WTC11 (cell line): ENCODE data around the gene AVL9. TPM values are rescaled to one million over a fixed set of nuclear protein-coding genes. Genes with fewer than 3 reads are reported as not detected.
A peak's percentile ranks its signal among the peaks of the same experiment; 100 is the strongest.

Experiments used
- ATAC-seq: fragments of 200-7000 bp; cut with Tn5 transposase; 2 replicates; pipeline ENCODE4 v1.10.0; 2021; ENCODE audit warnings: mild to moderate bottlenecking, moderate library complexity
- CTCF ChIA-PET: fragments of 300-600 bp; sonication (Branson Sonifier 250); formaldehyde crosslinking; loops from one replicate; lab custom pipeline; 2021; ENCODE audit warnings: antibody characterized with exemption; lab: Charles Lee
- POLR2A ChIA-PET: fragments of 350-600 bp; sonication (Branson Sonifier 250); formaldehyde crosslinking; loops from one replicate; lab custom pipeline; 2021; ENCODE audit warnings: antibody characterized with exemption; lab: Charles Lee
- DNase-seq: peaks from one replicate; pipeline ENCODE4 v3.0.0; 2021; ENCODE audit warnings: low spot score
- H3K27ac Mint-ChIP-seq: 2 replicates; pipeline ENCODE4 v1.8.0; 2021; ENCODE audit warnings: mixed read lengths
- H3K27me3 Mint-ChIP-seq: 2 replicates; pipeline ENCODE4 v1.8.0; 2021; ENCODE audit warnings: low read depth, mild to moderate bottlenecking, moderate library complexity, mixed read lengths
- H3K36me3 Mint-ChIP-seq: 2 replicates; pipeline ENCODE4 v1.8.0; 2021; ENCODE audit warnings: mixed read lengths
- H3K4me1 Mint-ChIP-seq: 2 replicates; pipeline ENCODE4 v1.8.0; 2022; ENCODE audit warnings: mixed read lengths
- H3K4me3 Mint-ChIP-seq: 2 replicates; pipeline ENCODE4 v1.8.0; 2021; ENCODE audit warnings: mild to moderate bottlenecking, moderate library complexity, mixed read lengths
- H3K9me3 Mint-ChIP-seq: 2 replicates; pipeline ENCODE4 v1.8.0; 2021; ENCODE audit warnings: mixed read lengths
- FOXJ3 ChIP-seq: sonication (generic); formaldehyde crosslinking; IDR thresholded peaks from 2 replicates; pipeline ENCODE4 v1.9.0; 2021; ENCODE audit warnings: missing genetic modification reagents, mild to moderate bottlenecking, borderline replicate concordance
- KAT7 ChIP-seq: sonication (generic); formaldehyde crosslinking; IDR thresholded peaks from 2 replicates; pipeline ENCODE4 v1.8.1; 2023; ENCODE audit warnings: missing genetic modification reagents, mild to moderate bottlenecking, borderline replicate concordance
- MXD4 ChIP-seq: fragments of 250-450 bp; sonication (Bioruptor Pico); IDR thresholded peaks from 2 replicates; pipeline ENCODE4 v1.8.0; 2021; ENCODE audit warnings: mild to moderate bottlenecking, moderate library complexity, borderline replicate concordance
- NFE2L1 ChIP-seq: sonication (generic); formaldehyde crosslinking; IDR thresholded peaks from 2 replicates; pipeline ENCODE4 v1.8.1; 2023; ENCODE audit warnings: missing genetic modification reagents
- OVOL2 ChIP-seq: fragments of 250-450 bp; sonication (Bioruptor Pico); IDR thresholded peaks from 2 replicates; pipeline ENCODE4 v1.9.0; 2021; ENCODE audit warnings: mild to moderate bottlenecking, borderline replicate concordance
- RELA ChIP-seq: sonication (generic); formaldehyde crosslinking; IDR thresholded peaks from 2 replicates; pipeline ENCODE4 v1.8.1; 2022; ENCODE audit warnings: missing genetic modification reagents, mild to moderate bottlenecking, borderline replicate concordance
- SOX15 ChIP-seq: fragments of 250-450 bp; sonication (Bioruptor Pico); IDR thresholded peaks from 2 replicates; pipeline ENCODE4 v1.9.0; 2021; ENCODE audit warnings: mild to moderate bottlenecking
- ZNF416 ChIP-seq: fragments of 250-450 bp; sonication (Bioruptor Pico); IDR thresholded peaks from 2 replicates; pipeline ENCODE4 v1.9.0; 2021; ENCODE audit warnings: mild to moderate bottlenecking, inconsistent platforms
- total RNA-seq: library from RNA; stranded (reverse); gene quantifications from 3 replicates; pipeline ENCODE4 v1.2.3, GENCODE V29; 2021
- TF ChIP-seq, protein P1 (sequence below): fragments of 250-450 bp; sonication (Bioruptor Pico); IDR thresholded peaks from 2 replicates; pipeline ENCODE4 v1.8.0; 2021; ENCODE audit warnings: mild to moderate bottlenecking
- TF ChIP-seq, protein P2 (sequence below): sonication (generic); formaldehyde crosslinking; IDR thresholded peaks from 2 replicates; pipeline ENCODE4 v1.8.1; 2022; ENCODE audit warnings: mild to moderate bottlenecking, missing genetic modification reagents, moderate library complexity, borderline replicate concordance
- TF ChIP-seq, protein P3 (sequence below): fragments of 250-450 bp; sonication (Bioruptor Pico); IDR thresholded peaks from 2 replicates; pipeline ENCODE4 v1.9.0; 2021; ENCODE audit warnings: mild to moderate bottlenecking
- TF ChIP-seq, protein P4 (sequence below): sonication (generic); formaldehyde crosslinking; IDR thresholded peaks from 2 replicates; pipeline ENCODE4 v1.8.1; 2022; ENCODE audit warnings: low read depth, mild to moderate bottlenecking, moderate library complexity, missing genetic modification reagents, borderline replicate concordance
- TF ChIP-seq, protein P5 (sequence below): sonication (generic); formaldehyde crosslinking; conservative IDR thresholded peaks from 2 replicates; pipeline ENCODE4 v1.8.1; 2022; ENCODE audit warnings: mild to moderate bottlenecking, missing genetic modification reagents
- TF ChIP-seq, protein P6 (sequence below): sonication (generic); formaldehyde crosslinking; IDR thresholded peaks from 2 replicates; pipeline ENCODE4 v1.8.1; 2022; ENCODE audit warnings: low read depth, missing genetic modification reagents, borderline replicate concordance
- TF ChIP-seq, protein P7 (sequence below): sonication (generic); formaldehyde crosslinking; IDR thresholded peaks from 2 replicates; pipeline ENCODE4 v1.8.1; 2023; ENCODE audit warnings: mild to moderate bottlenecking, moderate library complexity, missing genetic modification reagents
- TF ChIP-seq, protein P8 (sequence below): sonication (generic); formaldehyde crosslinking; IDR thresholded peaks from 2 replicates; pipeline ENCODE4 v1.8.0; 2022; ENCODE audit warnings: mild to moderate bottlenecking, missing genetic modification reagents
- TF ChIP-seq, protein P9 (sequence below): sonication (generic); formaldehyde crosslinking; IDR thresholded peaks from 2 replicates; pipeline ENCODE4 v1.8.1; 2022; ENCODE audit warnings: missing genetic modification reagents, borderline replicate concordance

The AVL9 gene
- total RNA-seq, 1 experiment from 2014 or later = 55.6 TPM

DNA sequence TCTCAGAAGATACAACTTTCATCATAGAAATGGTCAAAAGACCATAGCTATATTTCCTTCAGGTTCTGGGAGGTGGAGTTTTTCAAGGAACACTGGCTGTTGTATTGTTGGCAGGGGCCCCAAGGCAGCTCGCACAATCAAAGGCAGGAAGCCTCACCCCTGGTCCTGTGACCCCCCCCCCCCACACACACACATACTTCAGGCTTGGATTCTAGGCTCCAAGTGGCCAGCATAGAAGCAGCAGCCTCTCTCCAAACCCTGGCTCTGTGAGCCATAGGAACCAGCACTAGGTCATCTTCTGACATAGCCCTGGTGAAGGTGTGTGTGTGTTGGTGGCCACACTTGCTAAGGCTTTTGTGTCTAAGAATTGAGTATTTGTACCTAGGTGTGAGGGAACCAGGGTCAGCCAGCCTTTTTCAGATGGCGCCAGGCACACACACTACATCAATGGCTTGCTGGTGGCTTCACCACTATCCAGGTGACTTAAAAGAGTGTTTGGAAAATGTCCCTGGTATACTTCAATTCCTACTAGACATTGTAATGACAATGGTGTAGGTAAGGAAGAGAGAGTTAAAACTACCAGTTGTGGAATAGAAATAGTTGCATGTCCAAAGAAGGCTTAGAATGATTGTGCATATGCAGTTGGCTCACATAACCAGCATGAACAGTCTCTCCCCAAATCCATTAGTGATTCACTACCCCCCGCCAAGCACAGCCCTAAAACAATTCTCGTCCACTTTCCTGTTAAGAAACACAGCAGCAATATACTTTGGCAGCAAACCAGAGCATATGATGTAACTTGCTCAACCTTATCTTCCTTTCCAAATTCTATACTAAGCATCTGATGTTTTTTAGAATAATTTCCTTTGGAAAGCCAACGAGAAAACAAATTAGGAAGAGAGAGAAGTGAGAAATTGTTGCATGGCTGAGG, 91.3 kb downstream of the AVL9 start:
- H3K27ac Mint-ChIP-seq = peak overlapping the region; percentile 54
- peaks cover 27% of the 10 kb centered on the region for H3K4me1 Mint-ChIP-seq
- DNase-seq = no peak
- no peaks in the 10 kb centered on the region for H3K9me3 Mint-ChIP-seq
- TF ChIP-seq, protein P1, sequence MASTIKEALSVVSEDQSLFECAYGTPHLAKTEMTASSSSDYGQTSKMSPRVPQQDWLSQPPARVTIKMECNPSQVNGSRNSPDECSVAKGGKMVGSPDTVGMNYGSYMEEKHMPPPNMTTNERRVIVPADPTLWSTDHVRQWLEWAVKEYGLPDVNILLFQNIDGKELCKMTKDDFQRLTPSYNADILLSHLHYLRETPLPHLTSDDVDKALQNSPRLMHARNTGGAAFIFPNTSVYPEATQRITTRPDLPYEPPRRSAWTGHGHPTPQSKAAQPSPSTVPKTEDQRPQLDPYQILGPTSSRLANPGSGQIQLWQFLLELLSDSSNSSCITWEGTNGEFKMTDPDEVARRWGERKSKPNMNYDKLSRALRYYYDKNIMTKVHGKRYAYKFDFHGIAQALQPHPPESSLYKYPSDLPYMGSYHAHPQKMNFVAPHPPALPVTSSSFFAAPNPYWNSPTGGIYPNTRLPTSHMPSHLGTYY = no peak
- TF ChIP-seq, protein P2, sequence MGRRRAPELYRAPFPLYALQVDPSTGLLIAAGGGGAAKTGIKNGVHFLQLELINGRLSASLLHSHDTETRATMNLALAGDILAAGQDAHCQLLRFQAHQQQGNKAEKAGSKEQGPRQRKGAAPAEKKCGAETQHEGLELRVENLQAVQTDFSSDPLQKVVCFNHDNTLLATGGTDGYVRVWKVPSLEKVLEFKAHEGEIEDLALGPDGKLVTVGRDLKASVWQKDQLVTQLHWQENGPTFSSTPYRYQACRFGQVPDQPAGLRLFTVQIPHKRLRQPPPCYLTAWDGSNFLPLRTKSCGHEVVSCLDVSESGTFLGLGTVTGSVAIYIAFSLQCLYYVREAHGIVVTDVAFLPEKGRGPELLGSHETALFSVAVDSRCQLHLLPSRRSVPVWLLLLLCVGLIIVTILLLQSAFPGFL (CRISPR knock-in tag) = no peak
- TF ChIP-seq, protein P3, sequence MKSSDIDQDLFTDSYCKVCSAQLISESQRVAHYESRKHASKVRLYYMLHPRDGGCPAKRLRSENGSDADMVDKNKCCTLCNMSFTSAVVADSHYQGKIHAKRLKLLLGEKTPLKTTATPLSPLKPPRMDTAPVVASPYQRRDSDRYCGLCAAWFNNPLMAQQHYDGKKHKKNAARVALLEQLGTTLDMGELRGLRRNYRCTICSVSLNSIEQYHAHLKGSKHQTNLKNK (CRISPR knock-in tag) = no peak
- TF ChIP-seq ZNF416 (CRISPR knock-in tag) (no peak), MXD4 (CRISPR knock-in tag) (no peak), RELA (CRISPR knock-in tag) (no peak), NFE2L1 (CRISPR knock-in tag) (no peak), OVOL2 (CRISPR knock-in tag) (no peak)
- TF ChIP-seq, protein P4, sequence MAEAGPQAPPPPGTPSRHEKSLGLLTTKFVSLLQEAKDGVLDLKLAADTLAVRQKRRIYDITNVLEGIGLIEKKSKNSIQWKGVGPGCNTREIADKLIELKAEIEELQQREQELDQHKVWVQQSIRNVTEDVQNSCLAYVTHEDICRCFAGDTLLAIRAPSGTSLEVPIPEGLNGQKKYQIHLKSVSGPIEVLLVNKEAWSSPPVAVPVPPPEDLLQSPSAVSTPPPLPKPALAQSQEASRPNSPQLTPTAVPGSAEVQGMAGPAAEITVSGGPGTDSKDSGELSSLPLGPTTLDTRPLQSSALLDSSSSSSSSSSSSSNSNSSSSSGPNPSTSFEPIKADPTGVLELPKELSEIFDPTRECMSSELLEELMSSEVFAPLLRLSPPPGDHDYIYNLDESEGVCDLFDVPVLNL (CRISPR knock-in tag) = no peak
- no peaks in the 10 kb centered on the region for H3K27me3 Mint-ChIP-seq
- CTCF ChIA-PET = no interaction called here
- peak; percentile 25 for ATAC-seq
- no peak overlapping the region for H3K4me3 Mint-ChIP-seq
- peaks cover 37% of the 10 kb centered on the region for H3K36me3 Mint-ChIP-seq
- POLR2A ChIA-PET = no interaction called here

DNA sequence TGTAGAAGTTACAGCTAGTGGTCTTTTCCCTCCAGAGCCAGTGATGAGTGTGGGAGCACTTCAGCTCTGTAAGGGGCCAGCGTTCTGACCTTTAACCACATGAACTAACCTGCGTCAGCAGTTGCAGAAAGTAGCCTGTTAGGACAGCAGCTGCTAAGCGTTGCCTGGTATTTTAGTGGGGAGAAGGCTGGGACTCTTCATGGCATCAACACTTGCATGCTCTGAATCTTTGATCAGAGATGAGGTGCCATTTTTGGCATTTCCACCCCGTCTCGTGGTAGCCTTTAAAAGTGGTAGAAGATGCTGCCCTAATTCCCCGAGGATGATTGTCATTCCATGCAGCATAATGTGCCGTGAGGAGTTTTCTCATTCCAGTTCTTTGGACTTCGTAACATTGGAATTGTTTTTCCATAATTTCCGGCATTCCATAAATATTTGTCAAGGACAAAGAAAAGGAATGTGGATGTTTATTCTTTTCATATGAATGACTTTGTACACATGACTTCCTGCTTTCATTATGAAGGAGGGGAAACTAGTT, 92.2 kb downstream of the AVL9 start:
- Mint-ChIP-seq H3K4me1 (peaks cover 27% of the 10 kb centered on the region), H3K27me3 (no peaks in the 10 kb centered on the region), H3K36me3 (peaks cover 33% of the 10 kb centered on the region), H3K4me3 (no peak overlapping the region), H3K9me3 (no peaks in the 10 kb centered on the region), H3K27ac (no peak overlapping the region)
- ATAC-seq (peak; percentile 31; the same call in 1 of the 2 replicates), DNase-seq (no peak)
- POLR2A ChIA-PET = no interaction called here
- CTCF ChIA-PET = no interaction called here
- TF ChIP-seq, protein P5, sequence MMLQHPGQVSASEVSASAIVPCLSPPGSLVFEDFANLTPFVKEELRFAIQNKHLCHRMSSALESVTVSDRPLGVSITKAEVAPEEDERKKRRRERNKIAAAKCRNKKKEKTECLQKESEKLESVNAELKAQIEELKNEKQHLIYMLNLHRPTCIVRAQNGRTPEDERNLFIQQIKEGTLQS (CRISPR knock-in tag) = no peak

DNA sequence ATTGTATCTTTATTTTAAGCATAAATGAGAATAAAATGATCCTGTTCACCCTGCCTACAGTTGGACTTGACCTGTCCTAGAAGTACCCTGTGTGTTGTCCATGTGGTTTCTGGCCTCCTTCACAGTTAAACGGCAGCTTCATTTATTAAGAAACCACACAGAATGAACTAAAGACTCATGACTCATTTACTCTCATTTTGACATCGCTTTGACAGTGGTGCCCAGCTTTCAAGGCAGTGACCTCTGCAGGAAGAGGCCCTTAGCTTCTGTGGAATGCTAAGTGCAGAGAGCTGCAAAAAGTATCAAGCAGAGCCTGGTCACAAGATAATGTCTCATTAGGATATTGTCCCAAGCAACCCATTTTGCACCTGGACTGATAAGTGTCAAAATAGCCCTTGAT, 93.4 kb downstream of the AVL9 start:
- H3K9me3 Mint-ChIP-seq = no peaks in the 10 kb centered on the region
- no peak overlapping the region for H3K27ac Mint-ChIP-seq
- H3K36me3 Mint-ChIP-seq = peaks cover 26% of the 10 kb centered on the region
- no peak overlapping the region for H3K4me3 Mint-ChIP-seq
- no peaks in the 10 kb centered on the region; the same call in 1 of the 2 replicates for H3K27me3 Mint-ChIP-seq
- CTCF ChIA-PET = no interaction called here
- DNase-seq (no peak), ATAC-seq (no peak)
- H3K4me1 Mint-ChIP-seq = peaks cover 27% of the 10 kb centered on the region
- POLR2A ChIA-PET = no interaction called here
- TF ChIP-seq SOX15 (CRISPR knock-in tag) (no peak), FOXJ3 (CRISPR knock-in tag) (no peak), KAT7 (CRISPR knock-in tag) (no peak), MXD4 (CRISPR knock-in tag) (no peak)
- TF ChIP-seq, protein P6, sequence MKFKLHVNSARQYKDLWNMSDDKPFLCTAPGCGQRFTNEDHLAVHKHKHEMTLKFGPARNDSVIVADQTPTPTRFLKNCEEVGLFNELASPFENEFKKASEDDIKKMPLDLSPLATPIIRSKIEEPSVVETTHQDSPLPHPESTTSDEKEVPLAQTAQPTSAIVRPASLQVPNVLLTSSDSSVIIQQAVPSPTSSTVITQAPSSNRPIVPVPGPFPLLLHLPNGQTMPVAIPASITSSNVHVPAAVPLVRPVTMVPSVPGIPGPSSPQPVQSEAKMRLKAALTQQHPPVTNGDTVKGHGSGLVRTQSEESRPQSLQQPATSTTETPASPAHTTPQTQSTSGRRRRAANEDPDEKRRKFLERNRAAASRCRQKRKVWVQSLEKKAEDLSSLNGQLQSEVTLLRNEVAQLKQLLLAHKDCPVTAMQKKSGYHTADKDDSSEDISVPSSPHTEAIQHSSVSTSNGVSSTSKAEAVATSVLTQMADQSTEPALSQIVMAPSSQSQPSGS (CRISPR knock-in tag) = no peak
- TF ChIP-seq, protein P7, sequence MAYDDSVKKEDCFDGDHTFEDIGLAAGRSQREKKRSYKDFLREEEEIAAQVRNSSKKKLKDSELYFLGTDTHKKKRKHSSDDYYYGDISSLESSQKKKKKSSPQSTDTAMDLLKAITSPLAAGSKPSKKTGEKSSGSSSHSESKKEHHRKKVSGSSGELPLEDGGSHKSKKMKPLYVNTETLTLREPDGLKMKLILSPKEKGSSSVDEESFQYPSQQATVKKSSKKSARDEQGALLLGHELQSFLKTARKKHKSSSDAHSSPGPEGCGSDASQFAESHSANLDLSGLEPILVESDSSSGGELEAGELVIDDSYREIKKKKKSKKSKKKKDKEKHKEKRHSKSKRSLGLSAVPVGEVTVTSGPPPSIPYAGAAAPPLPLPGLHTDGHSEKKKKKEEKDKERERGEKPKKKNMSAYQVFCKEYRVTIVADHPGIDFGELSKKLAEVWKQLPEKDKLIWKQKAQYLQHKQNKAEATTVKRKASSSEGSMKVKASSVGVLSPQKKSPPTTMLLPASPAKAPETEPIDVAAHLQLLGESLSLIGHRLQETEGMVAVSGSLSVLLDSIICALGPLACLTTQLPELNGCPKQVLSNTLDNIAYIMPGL (CRISPR knock-in tag) = no peak
- TF ChIP-seq, protein P1 = no peak
- TF ChIP-seq, protein P8, sequence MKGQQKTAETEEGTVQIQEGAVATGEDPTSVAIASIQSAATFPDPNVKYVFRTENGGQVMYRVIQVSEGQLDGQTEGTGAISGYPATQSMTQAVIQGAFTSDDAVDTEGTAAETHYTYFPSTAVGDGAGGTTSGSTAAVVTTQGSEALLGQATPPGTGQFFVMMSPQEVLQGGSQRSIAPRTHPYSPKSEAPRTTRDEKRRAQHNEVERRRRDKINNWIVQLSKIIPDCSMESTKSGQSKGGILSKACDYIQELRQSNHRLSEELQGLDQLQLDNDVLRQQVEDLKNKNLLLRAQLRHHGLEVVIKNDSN (CRISPR knock-in tag) = no peak
- TF ChIP-seq, protein P9, sequence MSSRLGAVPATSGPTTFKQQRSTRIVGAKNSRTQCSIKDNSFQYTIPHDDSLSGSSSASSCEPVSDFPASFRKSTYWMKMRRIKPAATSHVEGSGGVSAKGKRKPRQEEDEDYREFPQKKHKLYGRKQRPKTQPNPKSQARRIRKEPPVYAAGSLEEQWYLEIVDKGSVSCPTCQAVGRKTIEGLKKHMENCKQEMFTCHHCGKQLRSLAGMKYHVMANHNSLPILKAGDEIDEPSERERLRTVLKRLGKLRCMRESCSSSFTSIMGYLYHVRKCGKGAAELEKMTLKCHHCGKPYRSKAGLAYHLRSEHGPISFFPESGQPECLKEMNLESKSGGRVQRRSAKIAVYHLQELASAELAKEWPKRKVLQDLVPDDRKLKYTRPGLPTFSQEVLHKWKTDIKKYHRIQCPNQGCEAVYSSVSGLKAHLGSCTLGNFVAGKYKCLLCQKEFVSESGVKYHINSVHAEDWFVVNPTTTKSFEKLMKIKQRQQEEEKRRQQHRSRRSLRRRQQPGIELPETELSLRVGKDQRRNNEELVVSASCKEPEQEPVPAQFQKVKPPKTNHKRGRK = no peak
